Smooth muscle cell (in vitro differentiated cells): ENCODE results near the gene ZSWIM6. TPM values are rescaled to one million over a fixed set of nuclear protein-coding genes. Genes with fewer than 3 reads are reported as not detected.

Experiments used
- DNase-seq: peaks from one replicate; lab custom pipeline; 2025; ENCODE audit not compliant: unreplicated experiment; lab: John Stamatoyannopoulos, UW
- H2AFZ ChIP-seq: fragments of 200-600 bp; sonication (generic); 2 replicates; pipeline ENCODE4 v1.6.0; 2016; ENCODE audit warnings: antibody characterized with exemption, low read depth, mild to moderate bottlenecking
- H3F3A ChIP-seq: fragments of 200-600 bp; sonication (generic); 2 replicates; pipeline ENCODE4 v1.6.0; 2017; ENCODE audit warnings: antibody characterized with exemption, low read depth
- H3K27ac ChIP-seq: fragments of 200-600 bp; sonication (generic); 2 replicates; pipeline ENCODE4 v1.5.1; 2016; ENCODE audit warnings: low read depth, mild to moderate bottlenecking
- H3K27me3 ChIP-seq: fragments of 200-600 bp; sonication (generic); 2 replicates; pipeline ENCODE4 v1.6.1; 2016; ENCODE audit warnings: low read depth, mild to moderate bottlenecking
- H3K36me3 ChIP-seq: fragments of 200-600 bp; sonication (generic); 2 replicates; pipeline ENCODE4 v1.5.1; 2016; ENCODE audit warnings: low read depth
- H3K4me1 ChIP-seq: fragments of 200-600 bp; sonication (generic); 2 replicates; pipeline ENCODE4 v1.5.1; 2016; ENCODE audit warnings: low read depth
- H3K4me2 ChIP-seq: fragments of 200-600 bp; sonication (generic); 2 replicates; pipeline ENCODE4 v1.6.0; 2016; ENCODE audit warnings: mild to moderate bottlenecking
- H3K4me3 ChIP-seq: fragments of 200-600 bp; sonication (generic); 2 replicates; pipeline ENCODE4 v1.5.1; 2016; ENCODE audit warnings: mild to moderate bottlenecking
- H3K79me2 ChIP-seq: fragments of 200-600 bp; sonication (generic); 2 replicates; pipeline ENCODE4 v1.6.0; 2016; ENCODE audit warnings: low read depth, mild to moderate bottlenecking
- H3K9ac ChIP-seq: fragments of 200-600 bp; sonication (generic); 2 replicates; pipeline ENCODE4 v1.6.0; 2016; ENCODE audit warnings: low read depth
- H3K9me3 ChIP-seq: fragments of 200-600 bp; sonication (generic); replicated peaks from 2 replicates; pipeline ENCODE4 v1.5.1; 2016; ENCODE audit warnings: low read depth
- H4K20me1 ChIP-seq: fragments of 200-600 bp; sonication (generic); 2 replicates; pipeline ENCODE4 v1.6.0; 2016; ENCODE audit warnings: low read depth
- CTCF ChIP-seq: fragments of 200-600 bp; sonication (generic); IDR thresholded peaks from 2 replicates; pipeline ENCODE4 v1.5.1; 2017; ENCODE audit warnings: borderline replicate concordance, mild to moderate bottlenecking, antibody characterized with exemption; ENCODE audit not compliant: insufficient read depth, poor library complexity, severe bottlenecking
- WGBS: methylation state at CpG from one replicate; pipeline ENCODE4 v1.1.7; 2016; ENCODE audit warnings: low lambda C conversion rate; 5-methylcytosine and 5-hydroxymethylcytosine counted together
- polyA plus RNA-seq: library from polyadenylated mRNA; unstranded; fragments of >200 nt; fragmentation: Nextera tagmentation; extraction: Ambion mirVana; gene quantifications from 2 replicates; pipeline ENCODE4 v1.2.1, GENCODE V29; 2016
- total RNA-seq: library from RNA; depleted of rRNA; stranded (reverse); fragments of >200 nt; gene quantifications from 2 replicates; pipeline ENCODE4 v1.2.3, GENCODE V29; 2014

ZSWIM6 gene
- total and polyA plus RNA-seq, 2 experiments from 2014 or later, result 9.1 to 25.5 TPM

GRCh38 chr5:61311056-61311610, 20.9 kb upstream of the ZSWIM6 start:
- Histone ChIP-seq H2AFZ (no peak overlapping the region), H3K27me3 (no peaks in the 10 kb centered on the region), H3K4me1 (peaks cover 34% of the 10 kb centered on the region), H3F3A (peaks cover 24% of the 10 kb centered on the region), H3K4me3 (no peak overlapping the region), H3K9ac (no peak overlapping the region), H3K36me3 (no peaks in the 10 kb centered on the region), H3K27ac (no peak overlapping the region), H3K9me3 (no peaks in the 10 kb centered on the region), H4K20me1 (no peaks in the 10 kb centered on the region), H3K79me2 (no peaks in the 10 kb centered on the region), H3K4me2 (no peak overlapping the region)
- 55% methylated on average over 5 of the region's 5 CpGs for WGBS
- DNase-seq, result no peak
- no peak for TF ChIP-seq CTCF

DNA sequence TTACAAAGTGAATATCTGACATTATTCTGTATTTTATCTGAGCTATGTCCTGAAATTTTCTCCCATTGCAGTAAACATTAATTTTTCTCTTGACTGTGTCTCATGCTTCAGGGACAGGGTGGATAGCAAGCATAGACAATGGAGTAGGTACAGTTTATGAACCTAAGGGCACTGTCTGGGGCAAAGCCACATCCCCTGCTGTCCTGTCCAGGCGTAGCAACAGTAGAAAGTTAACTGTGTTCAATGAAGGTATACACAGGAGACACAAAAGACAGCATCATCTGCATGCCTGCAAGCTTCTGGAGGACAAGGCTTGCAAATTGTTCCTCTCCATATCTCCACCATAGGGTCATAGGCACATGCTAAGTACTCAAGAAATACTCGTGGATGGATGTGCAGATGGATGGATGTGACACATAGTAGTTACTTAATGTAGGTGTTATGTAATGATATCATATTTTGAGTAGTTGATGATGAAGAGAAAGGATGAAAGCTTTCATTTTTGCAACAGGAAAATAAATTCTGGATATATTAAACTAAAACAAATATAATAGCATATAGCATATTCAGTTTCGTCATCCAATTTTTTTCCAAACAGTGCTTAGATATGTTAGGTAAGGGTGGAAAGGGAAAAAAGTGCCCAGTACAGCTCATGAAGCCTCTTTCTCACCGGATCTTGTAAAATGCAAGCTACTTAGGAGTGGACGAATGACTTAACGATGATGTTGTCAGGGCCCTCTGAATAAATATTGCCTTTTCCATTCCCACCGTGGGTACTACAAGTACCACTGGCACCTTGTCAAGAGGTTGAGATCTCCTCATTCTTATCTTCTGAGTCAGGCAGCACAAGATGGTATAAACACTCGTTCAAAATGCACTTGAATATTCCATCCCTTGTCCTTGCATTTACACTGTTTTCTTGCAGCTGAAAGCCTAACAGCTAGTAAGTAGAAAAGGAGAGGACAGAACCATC, 19.9 kb upstream of the ZSWIM6 start:
- 60% methylated on average over 8 of the region's 8 CpGs for WGBS
- no peak for DNase-seq
- Histone ChIP-seq H3K36me3 (no peaks in the 10 kb centered on the region), H3K4me2 (peak overlapping the region; percentile 33), H4K20me1 (no peaks in the 10 kb centered on the region), H3K4me1 (peaks cover 29% of the 10 kb centered on the region), H3K4me3 (no peak overlapping the region), H3K27ac (peak overlapping the region; percentile 98), H3K27me3 (no peaks in the 10 kb centered on the region), H3K79me2 (no peaks in the 10 kb centered on the region), H3K9ac (no peak overlapping the region), H3F3A (peaks cover 21% of the 10 kb centered on the region), H2AFZ (peak overlapping the region; percentile 67), H3K9me3 (no peaks in the 10 kb centered on the region)
- TF ChIP-seq CTCF, result no peak

GRCh38 chr5:61313960-61314681, 17.9 kb upstream of the ZSWIM6 start:
- peaks cover 13% of the 10 kb centered on the region for H3K4me1 ChIP-seq
- peak overlapping the region; percentile 75 for H3K4me2 ChIP-seq
- peaks cover 12% of the 10 kb centered on the region for H3F3A ChIP-seq
- no peaks in the 10 kb centered on the region for H3K27me3 ChIP-seq
- TF ChIP-seq CTCF, result no peak
- H4K20me1 ChIP-seq, result no peaks in the 10 kb centered on the region
- no peak for DNase-seq
- H3K9me3 ChIP-seq, result no peaks in the 10 kb centered on the region
- no peaks in the 10 kb centered on the region for H3K79me2 ChIP-seq
- H3K27ac ChIP-seq, result peak overlapping the region; percentile 98
- H3K36me3 ChIP-seq, result no peaks in the 10 kb centered on the region
- H3K4me3 ChIP-seq, result no peak overlapping the region
- H3K9ac ChIP-seq, result peak overlapping the region; percentile 76
- peak overlapping the region; percentile 81 for H2AFZ ChIP-seq
- 27% methylated on average over 1 of the region's 1 CpG for WGBS
